ENCODE results near the gene PTPRD.

- TF ChIP-seq CTCF (IDR thresholded peaks at IDR 0.05) (no peak), POLR2A (IDR thresholded peaks at IDR 0.05) (no peak)
These were observed 1952.4 kb downstream of the PTPRD start for GRCh38 chr9:8660383-8660782.
